GM23338 (cell line): Measurements from ENCODE around the gene ECPAS.

Experiments used
- CREB1 ChIP-seq: fragments of 250-450 bp; sonication (Bioruptor Pico); IDR thresholded peaks from 2 replicates; pipeline ENCODE4 v1.5.0; 2020; ENCODE audit warnings: low read depth, mild to moderate bottlenecking, moderate library complexity
- ETS1 ChIP-seq: IDR thresholded peaks from 2 replicates; pipeline ENCODE4 v1.6.1; 2016; ENCODE audit warnings: antibody characterized with exemption
- EZH2 ChIP-seq: fragments of 200-600 bp; sonication (generic); IDR thresholded peaks from one replicate; pipeline ENCODE4 v1.8.0; 2017; ENCODE audit warnings: antibody characterized with exemption, mild to moderate bottlenecking, low read depth; ENCODE audit not compliant: unreplicated experiment
- EZH2phosphoT487 ChIP-seq: fragments of 200-600 bp; sonication (generic); IDR thresholded peaks from one replicate; pipeline ENCODE4 v1.8.1; 2018; ENCODE audit warnings: antibody characterized with exemption; ENCODE audit not compliant: unreplicated experiment
- JUNB ChIP-seq: IDR thresholded peaks from one replicate; pipeline ENCODE4 v1.6.1; 2016; ENCODE audit warnings: antibody characterized with exemption; ENCODE audit not compliant: unreplicated experiment
- NANOG ChIP-seq: IDR thresholded peaks from 2 replicates; pipeline ENCODE4 v1.6.1; 2016; ENCODE audit warnings: antibody characterized with exemption, borderline replicate concordance
- POLR2AphosphoS5 ChIP-seq: IDR thresholded peaks from 2 replicates; pipeline ENCODE4 v1.6.1; 2016; ENCODE audit warnings: antibody characterized with exemption, low read depth
- STAT1 ChIP-seq: IDR thresholded peaks from one replicate; pipeline ENCODE4 v1.6.1; 2016; ENCODE audit warnings: antibody characterized with exemption; ENCODE audit not compliant: unreplicated experiment
- ZNF114 ChIP-seq: fragments of 250-450 bp; sonication (Bioruptor Pico); IDR thresholded peaks from 2 replicates; pipeline ENCODE4 v1.5.0; 2020; ENCODE audit warnings: mild to moderate bottlenecking, moderate library complexity
- ZNF462 ChIP-seq: fragments of 250-450 bp; sonication (Bioruptor Pico); IDR thresholded peaks from 2 replicates; pipeline ENCODE4 v1.5.0; 2020; ENCODE audit warnings: mild to moderate bottlenecking, moderate library complexity
- TF ChIP-seq, protein P1 (sequence below), 2 experiments: fragments of 200-600 bp in 1 of 2; sonication (generic) in 1 of 2; conservative IDR thresholded peaks; 2 replicates each; pipeline versions ENCODE4 v1.5.1 to v1.6.1; 2016 to 2017; ENCODE audit warnings: antibody characterized with exemption in 2 of 2, low read depth in 2 of 2, mild to moderate bottlenecking in 2 of 2, moderate library complexity in 1 of 2
- TF ChIP-seq, protein P2 (sequence below): IDR thresholded peaks from one replicate; pipeline ENCODE4 v1.6.1; 2018; ENCODE audit warnings: antibody characterized with exemption; ENCODE audit not compliant: unreplicated experiment

DNA sequence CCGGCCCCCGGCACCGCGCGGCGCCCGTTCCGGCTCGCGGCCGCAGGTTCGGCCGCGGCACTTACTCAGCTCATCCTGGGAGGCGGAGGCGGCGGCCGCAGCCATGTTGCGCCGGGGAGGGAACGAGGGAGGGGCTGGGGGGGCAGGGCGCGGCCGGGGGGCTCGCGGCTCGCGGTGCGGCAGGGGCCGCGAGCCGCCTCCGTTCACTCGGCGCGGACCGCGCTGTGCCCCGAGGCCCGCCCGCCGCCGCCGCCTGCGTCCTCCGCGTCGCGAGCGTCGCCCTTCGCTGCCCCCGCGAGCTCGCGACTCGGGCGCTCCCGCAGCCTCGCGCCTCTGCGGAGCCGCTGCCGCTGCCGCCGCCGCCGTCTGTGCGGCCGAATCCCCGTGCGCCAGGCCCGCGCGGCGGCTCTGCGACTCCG is 735 bp downstream of the ECPAS start:
- TF ChIP-seq, protein P1, sequence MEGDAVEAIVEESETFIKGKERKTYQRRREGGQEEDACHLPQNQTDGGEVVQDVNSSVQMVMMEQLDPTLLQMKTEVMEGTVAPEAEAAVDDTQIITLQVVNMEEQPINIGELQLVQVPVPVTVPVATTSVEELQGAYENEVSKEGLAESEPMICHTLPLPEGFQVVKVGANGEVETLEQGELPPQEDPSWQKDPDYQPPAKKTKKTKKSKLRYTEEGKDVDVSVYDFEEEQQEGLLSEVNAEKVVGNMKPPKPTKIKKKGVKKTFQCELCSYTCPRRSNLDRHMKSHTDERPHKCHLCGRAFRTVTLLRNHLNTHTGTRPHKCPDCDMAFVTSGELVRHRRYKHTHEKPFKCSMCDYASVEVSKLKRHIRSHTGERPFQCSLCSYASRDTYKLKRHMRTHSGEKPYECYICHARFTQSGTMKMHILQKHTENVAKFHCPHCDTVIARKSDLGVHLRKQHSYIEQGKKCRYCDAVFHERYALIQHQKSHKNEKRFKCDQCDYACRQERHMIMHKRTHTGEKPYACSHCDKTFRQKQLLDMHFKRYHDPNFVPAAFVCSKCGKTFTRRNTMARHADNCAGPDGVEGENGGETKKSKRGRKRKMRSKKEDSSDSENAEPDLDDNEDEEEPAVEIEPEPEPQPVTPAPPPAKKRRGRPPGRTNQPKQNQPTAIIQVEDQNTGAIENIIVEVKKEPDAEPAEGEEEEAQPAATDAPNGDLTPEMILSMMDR (conservative IDR thresholded peaks at IDR 0.05; ENCODE audit: low read depth in 2 of 2), result no peak
- TF ChIP-seq ETS1 (no peak), EZH2phosphoT487 (no peak), POLR2AphosphoS5 (no peak), EZH2 (no peak), CREB1 (CRISPR knock-in tag) (no peak), ZNF114 (CRISPR knock-in tag) (no peak), NANOG (no peak), STAT1 (no peak), ZNF462 (CRISPR knock-in tag) (no peak), JUNB (no peak)
- TF ChIP-seq, protein P2, sequence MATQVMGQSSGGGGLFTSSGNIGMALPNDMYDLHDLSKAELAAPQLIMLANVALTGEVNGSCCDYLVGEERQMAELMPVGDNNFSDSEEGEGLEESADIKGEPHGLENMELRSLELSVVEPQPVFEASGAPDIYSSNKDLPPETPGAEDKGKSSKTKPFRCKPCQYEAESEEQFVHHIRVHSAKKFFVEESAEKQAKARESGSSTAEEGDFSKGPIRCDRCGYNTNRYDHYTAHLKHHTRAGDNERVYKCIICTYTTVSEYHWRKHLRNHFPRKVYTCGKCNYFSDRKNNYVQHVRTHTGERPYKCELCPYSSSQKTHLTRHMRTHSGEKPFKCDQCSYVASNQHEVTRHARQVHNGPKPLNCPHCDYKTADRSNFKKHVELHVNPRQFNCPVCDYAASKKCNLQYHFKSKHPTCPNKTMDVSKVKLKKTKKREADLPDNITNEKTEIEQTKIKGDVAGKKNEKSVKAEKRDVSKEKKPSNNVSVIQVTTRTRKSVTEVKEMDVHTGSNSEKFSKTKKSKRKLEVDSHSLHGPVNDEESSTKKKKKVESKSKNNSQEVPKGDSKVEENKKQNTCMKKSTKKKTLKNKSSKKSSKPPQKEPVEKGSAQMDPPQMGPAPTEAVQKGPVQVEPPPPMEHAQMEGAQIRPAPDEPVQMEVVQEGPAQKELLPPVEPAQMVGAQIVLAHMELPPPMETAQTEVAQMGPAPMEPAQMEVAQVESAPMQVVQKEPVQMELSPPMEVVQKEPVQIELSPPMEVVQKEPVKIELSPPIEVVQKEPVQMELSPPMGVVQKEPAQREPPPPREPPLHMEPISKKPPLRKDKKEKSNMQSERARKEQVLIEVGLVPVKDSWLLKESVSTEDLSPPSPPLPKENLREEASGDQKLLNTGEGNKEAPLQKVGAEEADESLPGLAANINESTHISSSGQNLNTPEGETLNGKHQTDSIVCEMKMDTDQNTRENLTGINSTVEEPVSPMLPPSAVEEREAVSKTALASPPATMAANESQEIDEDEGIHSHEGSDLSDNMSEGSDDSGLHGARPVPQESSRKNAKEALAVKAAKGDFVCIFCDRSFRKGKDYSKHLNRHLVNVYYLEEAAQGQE, result no peak
